ENCODE results near the gene TAPBPL.

The TAPBPL gene

GRCh38 chr12:6435961-6436715 is 15.7 kb upstream of the TAPBPL start:
- DNase-seq (ENCODE audit: low read depth): no peak

GRCh38 chr12:6437586-6437985 is 14.3 kb upstream of the TAPBPL start:
- no peak for DNase-seq (ENCODE audit: low read depth)

- DNase-seq (ENCODE audit: low read depth): no peak
Observed at GRCh38 chr12:6438345-6438744, 13.5 kb upstream of the TAPBPL start.

- no peak for DNase-seq (ENCODE audit: low read depth)
Observed at GRCh38 chr12:6440391-6440790, 11.5 kb upstream of the TAPBPL start.

- no peak for DNase-seq (ENCODE audit: low read depth)
Observed at GRCh38 chr12:6442836-6443235, 9.0 kb upstream of the TAPBPL start.

- no peak for DNase-seq (ENCODE audit: low read depth)
Observed at GRCh38 chr12:6443361-6443983, 8.4 kb upstream of the TAPBPL start.

- DNase-seq (ENCODE audit: low read depth): no peak
Observed at GRCh38 chr12:6444031-6444430, 7.8 kb upstream of the TAPBPL start.

- no peak for DNase-seq (ENCODE audit: low read depth)
Observed at GRCh38 chr12:6444704-6445688, 6.8 kb upstream of the TAPBPL start, which contains the start of gene CD27. TSS of gene CD27 (plus strand) at chr12:6444955. CDS start at chr12:6445096, 141 bp downstream.

- DNase-seq (ENCODE audit: low read depth): no peak
Observed at GRCh38 chr12:6450091-6450868, 1.6 kb upstream of the TAPBPL start.

- DNase-seq (ENCODE audit: low read depth): no peak
Observed at GRCh38 chr12:6450869-6451347, 934 bp upstream of the TAPBPL start.

GRCh38 chr12:6452245-6452943 is 552 bp downstream of the TAPBPL start:
- DNase-seq (ENCODE audit: low read depth): no peak

GRCh38 chr12:6452944-6453630 is 1.2 kb downstream of the TAPBPL start:
- DNase-seq (ENCODE audit: low read depth): no peak

GRCh38 chr12:6457220-6457945 is 5.5 kb downstream of the TAPBPL start:
- DNase-seq (ENCODE audit: low read depth): no peak

- DNase-seq (ENCODE audit: low read depth): no peak
Observed at GRCh38 chr12:6458281-6459003, 6.6 kb downstream of the TAPBPL start.

GRCh38 chr12:6459004-6459337 is 7.1 kb downstream of the TAPBPL start:
- DNase-seq (ENCODE audit: low read depth): no peak

GRCh38 chr12:6460751-6461371 is 9.0 kb downstream of the TAPBPL start:
- no peak for DNase-seq (ENCODE audit: low read depth)

- no peak for DNase-seq (ENCODE audit: low read depth)
Observed at GRCh38 chr12:6461401-6462233, 9.8 kb downstream of the TAPBPL start.
